ENCODE results near the gene DZIP1L.

DNA sequence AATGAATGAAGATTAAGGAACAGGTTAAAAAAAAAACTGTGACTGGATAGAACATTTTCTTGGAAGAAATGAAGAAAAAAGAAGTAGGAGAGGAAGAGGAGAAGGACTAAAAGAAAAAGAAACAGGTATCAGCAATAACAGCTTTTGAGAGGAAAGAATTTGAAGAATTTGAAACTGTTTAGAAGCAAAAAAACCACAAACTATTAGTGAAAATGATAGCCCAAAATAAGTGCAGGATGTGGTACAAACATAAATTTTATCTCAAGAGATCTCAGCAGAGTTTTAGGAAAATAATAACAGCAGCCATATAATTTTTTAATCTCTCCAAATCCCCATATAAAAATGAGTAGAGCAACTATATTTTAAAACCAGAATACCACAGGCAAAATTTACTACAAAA is 25.5 kb upstream of the DZIP1L start:
- TF ChIP-seq, protein P1, sequence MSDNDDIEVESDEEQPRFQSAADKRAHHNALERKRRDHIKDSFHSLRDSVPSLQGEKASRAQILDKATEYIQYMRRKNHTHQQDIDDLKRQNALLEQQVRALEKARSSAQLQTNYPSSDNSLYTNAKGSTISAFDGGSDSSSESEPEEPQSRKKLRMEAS (IDR thresholded peaks at IDR 0.05) = no peak
- TF ChIP-seq CHD4 (IDR thresholded peaks at IDR 0.05; ENCODE audit: borderline replicate concordance) = no peak
- no peak for TF ChIP-seq POLR2A (IDR thresholded peaks at IDR 0.05; ENCODE audit: low read length)
- no peak for TF ChIP-seq MAFK (IDR thresholded peaks at IDR 0.05; ENCODE audit: partially characterized antibody)
- TF ChIP-seq RFX5 (IDR thresholded peaks at IDR 0.05) = no peak
- TF ChIP-seq GATA3 (IDR thresholded peaks at IDR 0.05; ENCODE audit: borderline replicate concordance) = no peak
- TF ChIP-seq TP53 (CRISPR knock-in tag; IDR thresholded peaks at IDR 0.05) = no peak
- TF ChIP-seq NR3C1 (IDR thresholded peaks at IDR 0.05) = no peak
- no peak for TF ChIP-seq EP300 (IDR thresholded peaks at IDR 0.05)
- TF ChIP-seq RAD21 (conservative IDR thresholded peaks at IDR 0.05 in 1 of 2, IDR thresholded peaks at IDR 0.05 in 1 of 2) = no peak
- no peak for TF ChIP-seq SMC3 (IDR thresholded peaks at IDR 0.05)
- TF ChIP-seq, protein P2, sequence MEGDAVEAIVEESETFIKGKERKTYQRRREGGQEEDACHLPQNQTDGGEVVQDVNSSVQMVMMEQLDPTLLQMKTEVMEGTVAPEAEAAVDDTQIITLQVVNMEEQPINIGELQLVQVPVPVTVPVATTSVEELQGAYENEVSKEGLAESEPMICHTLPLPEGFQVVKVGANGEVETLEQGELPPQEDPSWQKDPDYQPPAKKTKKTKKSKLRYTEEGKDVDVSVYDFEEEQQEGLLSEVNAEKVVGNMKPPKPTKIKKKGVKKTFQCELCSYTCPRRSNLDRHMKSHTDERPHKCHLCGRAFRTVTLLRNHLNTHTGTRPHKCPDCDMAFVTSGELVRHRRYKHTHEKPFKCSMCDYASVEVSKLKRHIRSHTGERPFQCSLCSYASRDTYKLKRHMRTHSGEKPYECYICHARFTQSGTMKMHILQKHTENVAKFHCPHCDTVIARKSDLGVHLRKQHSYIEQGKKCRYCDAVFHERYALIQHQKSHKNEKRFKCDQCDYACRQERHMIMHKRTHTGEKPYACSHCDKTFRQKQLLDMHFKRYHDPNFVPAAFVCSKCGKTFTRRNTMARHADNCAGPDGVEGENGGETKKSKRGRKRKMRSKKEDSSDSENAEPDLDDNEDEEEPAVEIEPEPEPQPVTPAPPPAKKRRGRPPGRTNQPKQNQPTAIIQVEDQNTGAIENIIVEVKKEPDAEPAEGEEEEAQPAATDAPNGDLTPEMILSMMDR (IDR thresholded peaks at IDR 0.05) = no peak
- TF ChIP-seq, protein P3, sequence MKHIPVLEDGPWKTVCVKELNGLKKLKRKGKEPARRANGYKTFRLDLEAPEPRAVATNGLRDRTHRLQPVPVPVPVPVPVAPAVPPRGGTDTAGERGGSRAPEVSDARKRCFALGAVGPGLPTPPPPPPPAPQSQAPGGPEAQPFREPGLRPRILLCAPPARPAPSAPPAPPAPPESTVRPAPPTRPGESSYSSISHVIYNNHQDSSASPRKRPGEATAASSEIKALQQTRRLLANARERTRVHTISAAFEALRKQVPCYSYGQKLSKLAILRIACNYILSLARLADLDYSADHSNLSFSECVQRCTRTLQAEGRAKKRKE (CRISPR knock-in tag; IDR thresholded peaks at IDR 0.05; ENCODE audit: low read depth) = no peak
